GM19438 (cell line): Measurements from ENCODE around the gene UBFD1.
"Not testable (repeated sequence)": the region's sequence is repeated elsewhere in the genome, so short reads cannot be mapped to it uniquely, and the experiment has no call there.

Experiments used
- ATAC-seq: cut with Tn5 transposase; IDR thresholded peaks from one replicate; pipeline ENCODE4 v1.9.1; 2021; ENCODE audit warnings: low read depth; ENCODE audit not compliant: unreplicated experiment

The UBFD1 gene

GRCh38 chr16:23564575-23565363 is 7.2 kb downstream of the UBFD1 start:
- no peak for ATAC-seq

GRCh38 chr16:23566724-23567123 is 9.2 kb downstream of the UBFD1 start:
- no peak for ATAC-seq

- no peak for ATAC-seq
Measured at GRCh38 chr16:23567602-23568001, 10.1 kb downstream of the UBFD1 start.

GRCh38 chr16:23570992-23571632 is 13.6 kb downstream of the UBFD1 start:
- ATAC-seq = no peak

GRCh38 chr16:23571895-23572294 is 14.4 kb downstream of the UBFD1 start:
- no peak for ATAC-seq

GRCh38 chr16:23572394-23572793 is 14.9 kb downstream of the UBFD1 start:
- no peak for ATAC-seq

- ATAC-seq = no peak
Measured at GRCh38 chr16:23573817-23574216, 16.3 kb downstream of the UBFD1 start.

- ATAC-seq = no peak
Measured at GRCh38 chr16:23575834-23576233, 18.3 kb downstream of the UBFD1 start.

- no peak for ATAC-seq
Measured at GRCh38 chr16:23577493-23577892, 20.0 kb downstream of the UBFD1 start.

- no peak for ATAC-seq
Measured at GRCh38 chr16:23578101-23578830, 20.7 kb downstream of the UBFD1 start.

GRCh38 chr16:23579371-23579770 is 21.8 kb downstream of the UBFD1 start:
- ATAC-seq = no peak

GRCh38 chr16:23580391-23580790 is 22.9 kb downstream of the UBFD1 start:
- no peak for ATAC-seq

- no peak for ATAC-seq
Measured at GRCh38 chr16:23581764-23582163, 24.2 kb downstream of the UBFD1 start.

GRCh38 chr16:23583271-23583670 is 25.7 kb downstream of the UBFD1 start:
- not testable (repeated sequence) for ATAC-seq

- ATAC-seq = no peak
Measured at GRCh38 chr16:23584186-23585076, 26.9 kb downstream of the UBFD1 start.

GRCh38 chr16:23587726-23588125 is 30.2 kb downstream of the UBFD1 start:
- ATAC-seq = no peak

GRCh38 chr16:23590181-23590580 is 32.7 kb downstream of the UBFD1 start:
- ATAC-seq = no peak

- no peak for ATAC-seq
Measured at GRCh38 chr16:23594186-23594585, 36.7 kb downstream of the UBFD1 start.

- ATAC-seq = no peak
Measured at GRCh38 chr16:23595246-23595950, 37.9 kb downstream of the UBFD1 start.
